H9 (cell line): ENCODE results near the gene TPTE. TPM values are rescaled to one million over a fixed set of nuclear protein-coding genes. Genes with fewer than 3 reads are reported as not detected.
"Not testable (repeated sequence)": the region's sequence is repeated elsewhere in the genome, so short reads cannot be mapped to it uniquely, and the experiment has no call there.

Experiments used
- DNase-seq: peaks from one replicate; pipeline ENCODE4 v3.0.0-alpha.2; 2017
- H2AFZ ChIP-seq: one replicate; pipeline ENCODE4 v1.6.1; 2013; ENCODE audit warnings: mild to moderate bottlenecking, low read length, control low read depth, moderate library complexity
- H2AK5ac ChIP-seq: 2 replicates; pipeline ENCODE4 v1.6.1; 2013; ENCODE audit warnings: low read length, control low read depth, mixed read lengths; ENCODE audit not compliant: insufficient read length
- H2BK120ac ChIP-seq: one replicate; pipeline ENCODE4 v1.6.1; 2013; ENCODE audit warnings: low read depth, mild to moderate bottlenecking, low read length, control low read depth, inconsistent platforms; ENCODE audit not compliant: poor library complexity, severe bottlenecking
- H2BK12ac ChIP-seq: 2 replicates; pipeline ENCODE4 v1.6.1; 2013; ENCODE audit warnings: low read length, control low read depth, mixed read lengths, low read depth; ENCODE audit not compliant: insufficient read length
- H2BK15ac ChIP-seq: 2 replicates; pipeline ENCODE4 v1.6.1; 2013; ENCODE audit warnings: low read depth, low read length, control low read depth
- H2BK20ac ChIP-seq: one replicate; pipeline ENCODE4 v1.6.1; 2013; ENCODE audit warnings: low read depth, mild to moderate bottlenecking, low read length, control low read depth, inconsistent platforms; ENCODE audit not compliant: poor library complexity, severe bottlenecking
- H2BK5ac ChIP-seq: 2 replicates; pipeline ENCODE4 v1.6.1; 2013; ENCODE audit warnings: low read length, control low read depth, mixed read lengths; ENCODE audit not compliant: insufficient read length
- H3K14ac ChIP-seq: 2 replicates; pipeline ENCODE4 v1.6.1; 2013; ENCODE audit warnings: low read length, control low read depth; ENCODE audit not compliant: insufficient read depth
- H3K18ac ChIP-seq: 2 replicates; pipeline ENCODE4 v1.6.1; 2013; ENCODE audit warnings: low read depth, mild to moderate bottlenecking, mixed read lengths, low read length, control low read depth; ENCODE audit not compliant: insufficient read length
- H3K23ac ChIP-seq: 2 replicates; pipeline ENCODE4 v1.6.1; 2013; ENCODE audit warnings: low read length, control low read depth, mixed read lengths, low read depth; ENCODE audit not compliant: insufficient read length
- H3K23me2 ChIP-seq: 2 replicates; pipeline ENCODE4 v1.6.1; 2013; ENCODE audit warnings: low read depth, mild to moderate bottlenecking, mixed read lengths, low read length, control low read depth; ENCODE audit not compliant: insufficient read length, poor library complexity, severe bottlenecking
- H3K27ac ChIP-seq: 2 replicates; pipeline ENCODE4 v1.5.1; 2013; ENCODE audit warnings: low read length, control low read depth, mixed read lengths, low read depth; ENCODE audit not compliant: insufficient read length
- H3K27me3 ChIP-seq: 2 replicates; pipeline ENCODE4 v1.6.1; 2013; ENCODE audit warnings: low read length, control low read depth, inconsistent platforms; ENCODE audit not compliant: insufficient read depth
- H3K4ac ChIP-seq: 2 replicates; pipeline ENCODE4 v1.6.1; 2013; ENCODE audit warnings: low read depth, mild to moderate bottlenecking, control low read depth, inconsistent platforms, low read length, moderate library complexity
- H3K4me1 ChIP-seq: 2 replicates; pipeline ENCODE4 v1.6.1; 2013; ENCODE audit warnings: low read length, control low read depth, inconsistent platforms; ENCODE audit not compliant: insufficient read depth
- H3K4me2 ChIP-seq: 2 replicates; pipeline ENCODE4 v1.6.1; 2013; ENCODE audit warnings: low read length, control low read depth, mixed read lengths; ENCODE audit not compliant: insufficient read length, insufficient read depth
- H3K56ac ChIP-seq: 2 replicates; pipeline ENCODE4 v1.6.1; 2013; ENCODE audit warnings: low read depth, mild to moderate bottlenecking, mixed read lengths, low read length, control low read depth; ENCODE audit not compliant: insufficient read length
- H3K79me1 ChIP-seq: 2 replicates; pipeline ENCODE4 v1.6.1; 2013; ENCODE audit warnings: low read depth, mild to moderate bottlenecking, moderate library complexity, low read length, control low read depth, inconsistent platforms; ENCODE audit not compliant: insufficient read depth, poor library complexity, severe bottlenecking
- H3K79me2 ChIP-seq: 2 replicates; pipeline ENCODE4 v1.6.1; 2013; ENCODE audit warnings: low read length, control low read depth, inconsistent platforms; ENCODE audit not compliant: insufficient read depth
- H3K9ac ChIP-seq: 2 replicates; pipeline ENCODE4 v1.6.1; 2013; ENCODE audit warnings: low read length, control low read depth, mixed read lengths; ENCODE audit not compliant: insufficient read length; ENCODE audit errors: extremely low read depth
- H3K9me3 ChIP-seq: one replicate; pipeline ENCODE4 v1.6.1; 2013; ENCODE audit warnings: low read depth, low read length, inconsistent platforms; ENCODE audit not compliant: control insufficient read depth
- H3T11ph ChIP-seq: one replicate; pipeline ENCODE4 v1.6.1; 2013; ENCODE audit warnings: mild to moderate bottlenecking, low read length, control low read depth, inconsistent platforms
- H4K20me1 ChIP-seq: one replicate; pipeline ENCODE4 v1.6.1; 2013; ENCODE audit not compliant: control insufficient read depth, insufficient read length, insufficient read depth
- H4K5ac ChIP-seq: 2 replicates; pipeline ENCODE4 v1.6.1; 2013; ENCODE audit warnings: low read depth, mild to moderate bottlenecking, mixed read lengths, low read length, control low read depth; ENCODE audit not compliant: insufficient read length
- H4K8ac ChIP-seq: replicated peaks from 2 replicates; pipeline ENCODE4 v1.6.1; 2013; ENCODE audit warnings: low read length, control low read depth, mixed read lengths, low read depth; ENCODE audit not compliant: insufficient read length
- H4K91ac ChIP-seq: 2 replicates; pipeline ENCODE4 v1.6.1; 2013; ENCODE audit warnings: low read depth, mild to moderate bottlenecking, moderate library complexity, mixed read lengths, low read length, control low read depth; ENCODE audit not compliant: insufficient read length
- H3K27ac Mint-ChIP-seq, 3 experiments: 2 replicates in 2 of 3; 3 replicates in 1 of 3; pipeline ENCODE4 v1.8.0; 2020 to 2021; ENCODE audit warnings: mixed read lengths in 3 of 3, mild to moderate bottlenecking in 1 of 3, moderate library complexity in 1 of 3
- H3K27me3 Mint-ChIP-seq: 2 replicates; pipeline ENCODE4 v1.8.0; 2021; ENCODE audit warnings: low read depth, mild to moderate bottlenecking, moderate library complexity, mixed read lengths
- H3K36me3 Mint-ChIP-seq, 3 experiments: 2 replicates in 2 of 3; 3 replicates in 1 of 3; pipeline ENCODE4 v1.8.0; 2020 to 2021; ENCODE audit warnings: low read depth in 3 of 3, mixed read lengths in 3 of 3; ENCODE audit not compliant: insufficient read depth in 1 of 3
- H3K4me1 Mint-ChIP-seq, 2 experiments: 2 replicates each; pipeline ENCODE4 v1.8.0; 2020; ENCODE audit warnings: mixed read lengths in 2 of 2
- H3K4me3 Mint-ChIP-seq, 2 experiments: 2 replicates in 1 of 2; 3 replicates in 1 of 2; pipeline ENCODE4 v1.8.0; 2020 to 2021; ENCODE audit warnings: mild to moderate bottlenecking in 2 of 2, mixed read lengths in 2 of 2, moderate library complexity in 1 of 2
- H3K9me3 Mint-ChIP-seq, 2 experiments: 2 replicates in 1 of 2; 3 replicates in 1 of 2; pipeline ENCODE4 v1.8.0; 2020; ENCODE audit warnings: mild to moderate bottlenecking in 2 of 2, mixed read lengths in 2 of 2, moderate library complexity in 1 of 2
- WGBS: extraction: QIAGEN DNeasy Blood & Tissue Kit; methylation state at CpG from one replicate; pipeline ENCODE4 v1.1.7; 2013; ENCODE audit warnings: missing lambda C conversion rate, low lambda C conversion rate, mixed read lengths; ENCODE audit not compliant: insufficient read length; ENCODE audit errors: extremely low coverage; 5-methylcytosine and 5-hydroxymethylcytosine counted together
- total RNA-seq: library from RNA; stranded (reverse); gene quantifications from 2 replicates; pipeline ENCODE4 v1.2.1, GENCODE V29; 2021

The TPTE gene
- total RNA-seq, 1 experiment from 2014 or later = not detected

DNA sequence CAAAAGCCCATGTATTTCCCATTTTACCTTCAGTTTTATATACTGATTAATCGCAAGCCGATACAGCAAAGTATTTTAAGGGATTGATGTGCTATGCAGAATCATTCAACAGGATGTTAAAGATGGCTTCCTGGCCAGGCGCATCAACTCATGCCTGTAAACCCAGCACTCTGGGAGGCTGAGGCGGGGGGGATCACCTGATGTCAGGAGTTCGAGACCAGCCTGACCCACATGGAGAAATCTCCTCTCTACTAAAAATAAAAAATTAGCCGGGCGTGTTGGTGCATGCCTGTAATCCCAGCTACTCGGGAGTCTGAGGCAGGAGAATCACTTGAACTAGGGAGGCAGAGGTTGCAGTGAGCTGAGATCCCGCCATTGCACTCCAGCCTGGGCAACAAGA is 116.8 kb downstream of the TPTE start:
- H3K9ac ChIP-seq, H3K9me3 Mint-ChIP-seq, H3K27me3 Mint-ChIP-seq, H4K5ac ChIP-seq, H3K36me3 Mint-ChIP-seq, H2AK5ac ChIP-seq, H2BK15ac ChIP-seq, H2BK5ac ChIP-seq, H4K91ac ChIP-seq, H2BK20ac ChIP-seq, H3K79me1 ChIP-seq, H3K23me2 ChIP-seq, H3K4ac ChIP-seq, H2BK12ac ChIP-seq, H3K4me1 Mint-ChIP-seq, H3K27ac ChIP-seq, H3T11ph ChIP-seq, H4K8ac ChIP-seq, H3K23ac ChIP-seq, H3K4me3 Mint-ChIP-seq, H3K18ac ChIP-seq, H3K79me2 ChIP-seq, DNase-seq, H3K4me2 ChIP-seq, H4K20me1 ChIP-seq, H2AFZ ChIP-seq, H3K14ac ChIP-seq, H3K27me3 ChIP-seq, H3K4me1 ChIP-seq, H3K27ac Mint-ChIP-seq, H3K56ac ChIP-seq: not testable (repeated sequence)
- WGBS = no CpG with 5 or more reads among the region's 9 CpGs
- H2BK120ac ChIP-seq = peak overlapping the region; percentile 19
- peaks cover 72% of the 10 kb centered on the region for H3K9me3 ChIP-seq
